HG03565 (cell line): Measurements from ENCODE around the gene CLEC2B.
"Not testable (repeated sequence)": the region's sequence is repeated elsewhere in the genome, so short reads cannot be mapped to it uniquely, and the experiment has no call there.

ENCODE experiments used
- ATAC-seq: cut with Tn5 transposase; IDR thresholded peaks from one replicate; pipeline ENCODE4 v1.9.1; 2021; ENCODE audit warnings: mild to moderate bottlenecking, moderate library complexity; ENCODE audit not compliant: unreplicated experiment

Gene CLEC2B

DNA sequence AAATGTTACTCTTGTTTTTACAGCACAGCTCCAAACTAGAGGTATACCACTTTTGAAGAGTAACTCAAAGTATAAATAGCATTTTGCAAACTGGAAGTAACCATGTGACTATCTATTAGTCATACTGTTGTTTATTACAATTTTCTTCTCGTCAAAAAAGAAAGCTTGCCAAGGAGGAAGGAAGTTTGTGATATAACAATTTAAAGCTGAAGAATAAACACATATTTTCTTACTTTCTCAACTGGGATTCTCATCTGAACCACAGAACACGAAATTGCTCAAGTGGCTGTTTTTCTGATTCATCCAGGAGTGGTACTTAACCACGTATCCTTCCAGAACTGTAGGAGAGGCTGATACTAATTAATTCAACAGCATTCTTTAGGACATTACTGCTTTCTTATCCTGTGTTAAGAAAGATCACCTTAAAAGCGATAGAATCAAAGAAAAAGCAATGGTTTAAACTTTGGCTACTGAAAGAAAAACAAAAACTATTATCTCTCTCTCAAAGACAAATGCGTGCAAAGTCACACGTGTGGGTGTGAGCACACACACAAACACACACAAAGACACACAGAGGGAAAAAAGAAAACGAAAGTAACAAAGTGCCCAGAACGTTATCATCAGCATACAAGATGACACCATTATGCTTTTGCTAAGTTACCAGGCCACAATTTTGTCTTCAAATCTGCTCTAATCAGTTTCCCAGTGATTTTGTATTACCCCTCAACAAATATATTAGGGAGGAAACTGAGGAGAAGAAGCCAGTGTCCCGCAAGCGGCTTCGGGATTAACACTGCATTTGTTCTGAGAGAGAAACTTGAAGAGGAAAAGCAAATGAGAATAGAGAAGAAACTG lies at the start of gene CLEC2B:
TSS of gene CLEC2B (minus strand) at position 48 of the 855 bp plus-strand sequence.
- ATAC-seq, result no peak

DNA sequence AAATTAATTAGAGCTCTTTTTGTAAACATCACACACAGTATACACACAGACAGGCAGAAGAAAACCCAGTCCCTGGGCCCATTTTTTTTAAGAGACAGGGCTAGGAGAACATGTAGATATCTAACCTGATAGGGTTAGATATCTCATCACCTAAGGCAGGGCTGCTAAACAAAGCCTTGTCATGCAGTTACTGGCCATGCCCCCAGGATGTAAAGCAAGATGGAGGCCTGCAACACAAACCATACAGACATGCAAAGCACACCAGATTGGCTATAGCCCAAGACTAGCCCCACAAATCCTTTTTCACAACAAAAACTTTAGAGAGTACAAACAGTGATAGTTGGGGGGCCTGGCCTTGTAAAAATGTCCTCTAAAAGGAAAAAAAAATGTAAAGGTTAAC lies 42.6 kb upstream of the CLEC2B start:
- no peak for ATAC-seq

DNA sequence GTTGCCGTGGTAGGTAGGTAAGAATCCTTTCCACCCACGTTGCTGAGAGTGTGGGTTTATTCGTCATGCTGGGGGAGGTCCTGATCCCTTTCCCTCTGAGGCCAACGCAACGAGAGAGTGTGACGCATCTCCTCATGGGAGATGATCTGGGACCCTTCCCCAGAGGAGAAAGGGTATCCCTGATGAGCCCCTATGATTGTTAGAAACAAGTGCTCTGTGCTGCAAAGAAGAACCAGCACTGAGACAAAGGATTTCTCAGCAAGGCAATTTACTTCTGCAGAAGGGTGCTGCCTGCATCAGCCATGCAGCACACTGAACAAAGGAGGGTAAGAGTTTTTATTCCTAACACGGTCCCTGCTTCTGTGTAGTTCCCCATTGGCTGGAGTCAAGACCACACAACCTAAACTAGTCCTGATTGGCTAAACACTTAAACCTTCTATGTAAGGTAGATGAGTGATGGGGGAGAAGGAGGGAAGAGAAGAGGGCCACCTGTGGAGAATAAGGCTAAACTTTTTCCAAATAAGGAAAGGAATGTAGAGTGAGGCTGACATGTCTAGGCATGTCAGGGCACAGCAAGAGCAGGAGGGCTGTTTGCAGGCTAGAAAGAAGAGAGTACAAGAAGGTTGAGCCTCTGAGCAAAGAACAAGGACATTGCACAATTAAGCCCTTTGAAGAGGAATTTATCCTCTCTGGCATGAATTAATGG lies 41.7 kb upstream of the CLEC2B start:
- no peak for ATAC-seq

DNA sequence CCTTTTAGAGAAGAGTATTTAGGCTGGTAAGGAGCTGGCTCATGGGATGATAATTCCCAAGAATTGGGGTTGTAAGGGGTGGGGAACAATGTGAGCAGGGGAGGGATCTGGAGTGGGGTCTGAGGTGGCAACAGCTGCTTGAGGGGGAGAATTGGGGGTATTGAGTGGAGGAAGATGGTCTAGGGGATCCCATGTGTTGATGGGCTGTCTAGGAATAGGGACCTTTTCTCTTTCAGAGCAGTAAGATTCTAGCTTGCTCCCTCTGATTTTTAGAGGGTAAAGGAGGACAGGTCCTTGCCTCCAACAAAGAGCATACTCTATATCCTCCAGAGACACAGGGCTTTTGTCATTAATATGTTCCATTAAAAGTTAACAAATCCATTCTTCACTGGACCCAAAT lies 40.6 kb upstream of the CLEC2B start:
- no peak for ATAC-seq

DNA sequence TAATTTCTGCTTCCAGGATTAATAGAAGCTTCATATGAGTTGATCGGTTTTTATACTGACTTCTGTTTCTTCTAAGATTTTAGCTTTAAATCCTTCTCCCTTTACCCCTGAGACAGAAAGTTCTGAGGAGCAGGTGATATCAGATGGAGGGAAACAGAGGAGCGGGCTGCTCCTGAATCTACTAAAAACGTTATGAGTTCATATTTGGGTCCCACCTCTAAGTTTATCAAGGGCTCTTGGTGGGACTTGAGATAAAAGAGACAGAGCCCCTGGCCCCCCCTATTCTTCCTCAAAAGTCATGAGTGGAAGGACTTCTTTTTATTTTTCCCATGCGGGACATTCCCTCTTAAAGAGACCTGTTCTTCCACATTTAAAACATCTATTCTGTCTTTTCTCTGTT lies 39.2 kb upstream of the CLEC2B start:
- no peak for ATAC-seq

DNA sequence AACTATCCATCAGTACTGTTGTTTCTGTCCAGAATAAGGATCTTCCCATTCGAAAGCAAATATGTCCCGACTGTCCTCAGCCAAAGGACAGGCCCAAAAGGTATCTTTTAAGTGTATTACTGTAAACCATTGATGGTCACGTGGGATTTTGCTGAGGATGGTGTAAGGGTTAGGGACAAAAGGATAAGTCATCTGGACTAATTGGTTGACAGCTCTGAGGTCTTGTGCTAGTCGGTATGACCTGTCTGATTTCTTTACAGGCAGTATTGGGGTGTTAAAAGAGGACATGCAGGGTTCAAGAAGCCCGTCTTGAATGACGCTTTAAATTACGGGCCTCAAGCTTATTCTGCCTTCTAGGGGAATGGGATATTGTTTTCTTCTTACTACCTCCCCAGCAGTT lies 38.6 kb upstream of the CLEC2B start:
- ATAC-seq, result no peak

DNA sequence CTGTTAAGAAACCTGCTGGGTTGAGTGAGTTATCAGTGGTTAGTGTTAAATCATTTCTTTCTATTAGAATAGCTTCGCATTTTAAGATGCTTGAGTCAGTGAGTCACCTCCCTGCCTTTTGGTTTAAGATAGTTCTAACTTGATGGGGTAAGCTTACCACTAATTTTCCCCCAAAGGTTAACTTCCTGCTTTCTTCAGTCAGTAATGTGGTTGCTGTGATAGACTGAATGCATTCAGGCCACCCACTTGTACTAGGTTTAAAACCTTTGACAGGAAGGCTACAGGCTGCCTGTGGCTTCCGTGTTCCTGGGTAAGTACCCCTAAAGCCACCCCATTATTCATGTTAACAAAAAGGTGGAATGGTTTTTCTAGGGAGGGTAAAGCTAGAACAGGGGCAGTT lies 37.7 kb upstream of the CLEC2B start:
- no peak for ATAC-seq

DNA sequence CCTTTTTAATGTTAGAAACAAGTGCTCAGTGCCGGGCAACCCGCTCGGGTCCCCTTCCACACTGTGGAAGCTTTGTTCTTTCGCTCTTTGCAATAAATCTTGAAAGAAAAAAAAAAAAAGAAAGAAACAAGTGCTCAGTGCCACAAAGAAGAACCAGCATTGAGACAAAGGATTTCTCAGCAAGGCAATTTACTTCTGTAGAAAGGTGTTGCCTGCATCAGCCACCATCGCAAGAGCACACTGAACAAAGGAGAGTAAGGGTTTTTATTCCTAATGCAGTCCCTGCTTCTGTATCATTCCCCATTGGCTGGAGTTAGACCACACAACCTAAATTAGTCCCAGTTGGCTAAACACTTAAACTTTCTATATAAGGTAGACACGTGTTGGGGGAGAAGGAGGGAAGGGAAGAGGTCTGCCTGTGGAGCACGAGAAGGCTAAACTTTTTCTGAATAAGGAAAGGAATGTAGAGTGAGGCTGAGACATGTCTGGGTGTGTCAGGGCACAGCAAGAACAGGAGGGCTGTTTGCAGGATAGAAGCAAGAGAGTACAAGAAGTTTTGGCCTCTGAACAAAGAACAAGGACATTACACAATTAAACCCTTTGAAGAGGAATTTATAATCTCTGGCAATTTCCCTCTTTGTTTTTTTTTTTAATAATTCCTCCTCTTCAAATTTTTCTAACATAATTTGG lies 33.5 kb upstream of the CLEC2B start:
- ATAC-seq, result no peak

DNA sequence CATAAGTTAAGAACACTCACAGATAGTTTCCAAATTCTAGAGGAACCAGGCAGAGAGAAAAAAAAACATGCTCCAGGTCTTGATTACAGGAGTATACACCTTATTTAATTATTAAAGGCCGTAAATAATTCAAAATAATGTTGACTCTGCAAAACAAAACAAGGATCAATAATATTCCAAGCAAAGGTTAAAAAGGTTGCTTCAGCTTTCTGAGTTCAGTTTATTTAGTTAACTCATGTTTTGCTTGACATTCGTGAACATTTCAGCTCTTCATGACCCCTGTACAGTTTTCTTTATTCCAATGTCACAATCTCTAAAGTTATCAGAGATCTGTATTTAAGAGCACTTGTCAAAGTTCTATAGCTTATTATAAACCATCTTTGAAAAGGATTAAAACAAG lies 31.8 kb upstream of the CLEC2B start:
- no peak for ATAC-seq

DNA sequence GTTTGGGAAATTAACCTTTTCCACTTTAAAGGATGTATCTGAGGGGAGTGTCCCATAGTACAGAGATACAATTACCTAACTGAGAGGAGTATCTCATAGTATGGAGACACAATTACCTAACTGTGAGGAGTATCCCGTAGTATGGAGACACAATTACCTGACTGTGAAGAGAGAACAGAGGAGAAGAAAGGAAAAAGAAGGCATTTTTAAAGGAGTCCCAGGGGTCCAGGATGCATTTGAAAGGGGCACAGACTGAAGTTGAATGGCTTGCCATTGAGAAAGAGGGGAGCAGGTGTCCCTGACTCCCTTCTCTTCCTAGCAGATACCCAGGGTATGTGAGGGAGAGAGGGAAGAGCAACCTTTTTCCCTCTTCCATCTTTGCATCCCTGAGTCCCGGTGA lies 30.1 kb upstream of the CLEC2B start:
- ATAC-seq, result no peak

DNA sequence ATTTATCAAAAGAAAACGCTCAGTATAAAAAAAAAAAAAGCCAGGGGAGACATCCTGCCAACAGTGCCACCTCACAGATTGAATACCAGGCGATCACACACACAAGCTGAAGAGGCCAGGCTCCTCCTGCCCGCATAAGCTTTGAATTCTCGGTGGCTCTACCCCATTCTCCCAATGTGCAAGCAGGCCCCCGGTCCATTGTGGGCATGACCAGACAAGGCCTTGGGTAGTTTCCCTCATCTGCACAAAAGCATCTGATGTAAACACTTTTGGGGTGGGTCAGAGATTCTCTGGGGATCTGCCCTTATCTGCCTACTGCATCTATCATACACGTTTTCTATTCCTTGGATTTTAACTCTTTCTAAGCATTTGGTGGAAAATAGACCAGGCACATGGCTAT lies 28.4 kb upstream of the CLEC2B start:
- no peak for ATAC-seq

DNA sequence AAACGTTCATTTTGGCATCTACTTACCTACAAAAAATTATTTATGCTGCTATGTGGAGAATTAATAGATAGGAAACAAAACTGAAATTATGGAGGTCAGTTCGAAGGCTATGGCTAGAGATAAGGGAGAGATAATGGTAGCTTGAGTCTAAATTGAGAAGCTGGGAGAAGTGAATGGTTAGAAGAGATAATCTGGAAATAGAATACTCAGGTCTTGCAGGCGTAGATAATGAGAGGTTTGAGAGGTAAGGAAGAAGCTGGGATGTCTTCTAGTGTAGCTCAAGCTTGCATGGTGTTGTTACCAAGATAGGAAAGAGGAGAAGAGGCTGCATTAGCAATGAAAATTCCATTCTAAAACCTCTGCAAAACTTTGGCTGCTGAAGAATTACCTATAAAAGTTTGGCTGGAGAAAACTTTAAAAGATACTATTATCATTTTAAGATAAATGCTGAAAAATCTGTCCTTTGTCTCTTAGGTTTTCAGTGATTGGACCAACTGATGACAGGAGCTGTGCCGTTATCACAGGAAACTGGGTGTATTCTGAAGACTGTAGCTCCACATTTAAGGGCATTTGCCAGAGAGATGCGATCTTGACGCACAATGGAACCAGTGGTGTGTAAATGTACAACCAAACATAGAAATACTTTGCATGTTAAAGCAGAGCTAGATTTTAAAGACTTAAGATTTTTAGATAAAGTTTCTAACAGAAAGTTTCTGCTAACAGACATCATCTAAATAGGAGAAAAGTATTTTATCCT lies 26.2 kb upstream of the CLEC2B start:
- no peak for ATAC-seq

DNA sequence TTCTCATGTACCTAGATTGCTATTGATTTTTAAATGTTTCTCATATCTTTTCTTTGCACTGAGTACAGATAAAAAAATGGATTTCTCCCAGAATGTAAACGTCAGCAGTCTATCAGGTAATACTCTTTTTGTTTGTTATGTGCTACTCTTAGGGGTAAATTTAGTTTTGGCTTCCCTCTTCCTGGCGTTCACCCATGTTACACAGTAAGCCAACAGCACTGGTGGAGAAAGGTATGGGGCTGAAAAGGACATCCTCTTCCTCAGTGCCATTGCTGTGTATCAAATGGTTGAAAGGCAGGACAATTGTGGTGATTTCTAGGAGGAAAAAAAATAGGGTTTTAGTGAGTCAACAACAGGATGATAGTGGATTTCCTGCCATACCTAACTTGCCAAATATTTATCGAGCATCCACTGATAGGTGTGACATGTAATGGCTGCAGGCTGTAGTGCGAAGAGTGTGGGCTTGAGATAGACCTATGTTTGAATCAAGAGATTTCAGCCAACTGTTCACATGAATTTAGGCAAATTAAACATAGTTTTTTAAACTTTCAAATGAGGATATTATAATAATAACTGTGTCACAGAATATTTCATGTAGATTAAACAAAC lies 19.6 kb upstream of the CLEC2B start:
- ATAC-seq, result no peak

DNA sequence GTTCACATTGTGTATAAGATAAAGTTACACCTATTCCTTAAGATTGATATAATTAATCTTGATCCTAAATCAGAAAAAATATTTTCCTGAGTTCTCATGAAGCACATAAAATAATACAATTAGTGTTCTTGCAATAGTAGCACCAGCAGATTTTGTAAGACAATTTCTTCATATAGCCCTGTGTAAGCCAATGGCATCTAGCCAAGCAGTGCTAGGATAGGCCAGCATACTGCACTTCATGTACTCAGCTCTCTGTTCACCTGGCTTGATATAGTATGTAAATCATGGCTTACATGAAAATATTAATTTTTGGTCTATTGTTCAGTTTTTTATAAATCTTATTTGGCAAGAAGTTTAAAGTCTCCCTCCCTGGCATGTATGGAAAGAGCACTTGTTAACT lies 14.0 kb upstream of the CLEC2B start:
- ATAC-seq, result no peak

DNA sequence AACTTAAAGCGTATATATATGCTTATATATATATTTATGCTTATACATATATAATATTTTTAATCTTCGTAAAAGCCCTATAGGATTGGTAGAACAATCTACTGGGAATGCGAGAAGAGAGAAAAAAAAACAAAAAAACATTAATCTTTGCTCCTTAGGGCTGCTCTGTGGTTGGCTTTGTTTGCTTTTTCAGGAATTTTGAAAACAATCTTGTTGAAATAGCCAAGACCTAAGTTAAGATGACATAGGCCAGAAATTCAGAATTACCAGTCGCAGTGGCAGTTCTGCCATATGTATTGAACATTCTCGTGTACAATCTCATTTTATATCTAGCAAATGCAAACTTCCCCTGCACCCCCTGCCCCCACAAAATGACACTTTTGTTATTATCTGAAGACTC lies 12.8 kb upstream of the CLEC2B start:
- no peak for ATAC-seq

DNA sequence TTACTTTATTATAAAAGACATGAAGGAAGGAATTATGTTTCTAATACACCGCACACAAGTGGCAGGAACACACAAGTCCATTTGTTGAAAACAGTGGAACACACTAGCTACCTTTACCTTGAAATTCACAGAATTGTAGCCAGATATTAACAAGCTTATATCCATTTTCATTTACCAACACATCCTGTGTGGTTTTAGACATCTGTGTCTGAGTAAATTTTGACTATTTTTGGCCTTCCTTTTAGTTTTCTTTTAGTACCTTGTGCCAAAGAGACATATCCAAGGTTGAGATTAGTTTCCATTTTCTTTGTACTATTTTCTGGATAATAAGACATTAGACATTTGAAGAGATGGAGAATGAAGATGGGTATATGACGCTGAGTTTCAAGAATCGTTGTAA lies 12.1 kb upstream of the CLEC2B start, which contains the start of gene KLRF2:
TSS of gene KLRF2 (plus strand) at position 244 of the 400 bp plus-strand sequence. CDS start at position 351, 107 bp downstream.
- ATAC-seq, result no peak

DNA sequence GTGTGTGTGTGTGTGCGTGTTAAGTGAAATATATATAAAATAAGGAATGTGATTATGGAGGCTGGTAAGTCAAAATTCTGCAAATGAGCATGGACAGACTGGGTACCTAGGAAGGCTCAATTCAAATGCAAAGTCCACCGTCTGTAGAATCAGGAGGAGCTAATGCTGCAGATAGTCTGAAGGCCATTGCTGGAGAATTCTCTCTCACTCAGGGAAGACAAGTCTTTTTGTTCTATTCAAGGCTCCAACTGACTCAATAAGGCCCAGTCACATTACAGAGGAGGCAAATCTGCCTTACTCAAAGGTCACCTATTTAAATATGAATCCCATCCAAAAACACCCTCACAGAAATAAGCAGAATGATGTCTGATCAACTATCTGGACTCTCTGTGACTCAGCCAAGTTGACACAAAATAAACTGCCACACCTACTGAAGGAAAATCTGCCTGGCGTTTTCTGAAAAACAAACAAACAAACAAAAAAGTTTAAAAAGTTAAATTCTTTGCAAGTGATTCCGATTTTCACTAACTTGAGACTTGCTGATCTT lies 11.5 kb upstream of the CLEC2B start:
- ATAC-seq, result no peak

DNA sequence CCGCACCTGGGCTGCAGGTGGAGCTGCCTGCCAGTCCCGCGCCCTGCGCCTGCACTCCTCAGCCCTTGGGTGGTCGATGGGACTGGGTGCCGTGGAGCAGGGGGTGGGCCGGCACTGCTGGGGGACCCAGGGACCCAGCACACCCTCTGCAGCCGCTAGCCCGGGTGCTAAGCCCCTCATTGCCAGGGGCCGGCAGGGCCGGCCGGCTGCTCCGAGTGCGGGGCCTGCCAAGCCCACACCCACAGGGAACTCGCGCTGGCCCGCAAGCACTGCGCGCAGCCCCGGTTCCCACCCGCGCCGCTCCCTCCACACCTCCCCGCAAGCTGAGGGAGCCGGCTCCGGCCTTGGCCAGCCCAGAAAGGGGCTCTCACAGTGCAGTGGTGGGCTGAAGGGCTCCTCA lies 7.0 kb upstream of the CLEC2B start:
- ATAC-seq, result not testable (repeated sequence)

DNA sequence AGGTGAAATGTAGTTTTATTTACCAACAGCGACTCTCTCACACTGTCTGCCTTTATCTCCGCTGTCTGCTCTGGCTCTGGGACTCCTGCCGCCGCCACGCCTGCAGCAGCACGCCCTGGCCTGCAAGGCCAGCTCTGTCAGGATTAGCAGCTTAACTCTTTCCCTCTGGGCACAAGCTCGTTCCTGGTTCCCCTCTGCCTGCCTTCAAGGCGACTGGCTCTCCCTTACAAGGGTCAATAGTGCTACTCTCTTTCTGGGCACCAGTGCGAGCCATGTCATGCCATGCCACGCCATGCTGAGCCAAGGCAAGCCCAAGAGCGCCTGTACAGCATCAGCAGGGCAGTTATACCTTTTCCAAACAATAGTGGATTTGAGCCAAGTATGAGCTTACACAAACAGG lies 3.6 kb upstream of the CLEC2B start:
- no peak for ATAC-seq

DNA sequence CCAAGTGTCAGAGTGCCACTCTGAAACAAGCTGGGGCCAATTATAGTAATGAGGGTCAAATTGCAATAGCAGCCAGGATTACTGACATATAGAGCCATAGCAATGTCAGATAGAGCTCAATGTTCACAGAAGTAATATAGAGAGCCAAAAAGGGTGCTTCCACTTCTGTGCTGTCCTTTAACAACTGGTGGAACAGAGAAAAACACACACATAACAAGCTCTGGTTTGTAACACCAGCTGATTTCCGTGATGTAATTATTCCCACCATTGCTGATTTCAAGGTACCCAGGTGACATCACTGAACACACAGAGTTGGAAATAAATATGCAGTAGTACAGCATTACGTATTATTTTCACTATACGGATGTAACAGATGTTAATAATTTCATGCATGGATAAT lies 3.0 kb upstream of the CLEC2B start:
- ATAC-seq, result no peak
